IPS-18c (cell line): Measurements from ENCODE around the gene INTS12.
"Not testable (repeated sequence)": the region's sequence is repeated elsewhere in the genome, so short reads cannot be mapped to it uniquely, and the experiment has no call there.

Experiments used
- H3K4me3 ChIP-seq: 2 replicates; pipeline ENCODE4 v1.7.0; 2013; ENCODE audit warnings: low read depth, mild to moderate bottlenecking, low read length, moderate library complexity; ENCODE audit not compliant: insufficient read depth
- H3K9me3 ChIP-seq: one replicate; pipeline ENCODE4 v1.6.1; 2013; ENCODE audit warnings: mild to moderate bottlenecking, low read length, moderate library complexity; ENCODE audit not compliant: control insufficient read depth, insufficient read depth

The INTS12 gene, protein sequence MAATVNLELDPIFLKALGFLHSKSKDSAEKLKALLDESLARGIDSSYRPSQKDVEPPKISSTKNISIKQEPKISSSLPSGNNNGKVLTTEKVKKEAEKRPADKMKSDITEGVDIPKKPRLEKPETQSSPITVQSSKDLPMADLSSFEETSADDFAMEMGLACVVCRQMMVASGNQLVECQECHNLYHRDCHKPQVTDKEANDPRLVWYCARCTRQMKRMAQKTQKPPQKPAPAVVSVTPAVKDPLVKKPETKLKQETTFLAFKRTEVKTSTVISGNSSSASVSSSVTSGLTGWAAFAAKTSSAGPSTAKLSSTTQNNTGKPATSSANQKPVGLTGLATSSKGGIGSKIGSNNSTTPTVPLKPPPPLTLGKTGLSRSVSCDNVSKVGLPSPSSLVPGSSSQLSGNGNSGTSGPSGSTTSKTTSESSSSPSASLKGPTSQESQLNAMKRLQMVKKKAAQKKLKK

DNA sequence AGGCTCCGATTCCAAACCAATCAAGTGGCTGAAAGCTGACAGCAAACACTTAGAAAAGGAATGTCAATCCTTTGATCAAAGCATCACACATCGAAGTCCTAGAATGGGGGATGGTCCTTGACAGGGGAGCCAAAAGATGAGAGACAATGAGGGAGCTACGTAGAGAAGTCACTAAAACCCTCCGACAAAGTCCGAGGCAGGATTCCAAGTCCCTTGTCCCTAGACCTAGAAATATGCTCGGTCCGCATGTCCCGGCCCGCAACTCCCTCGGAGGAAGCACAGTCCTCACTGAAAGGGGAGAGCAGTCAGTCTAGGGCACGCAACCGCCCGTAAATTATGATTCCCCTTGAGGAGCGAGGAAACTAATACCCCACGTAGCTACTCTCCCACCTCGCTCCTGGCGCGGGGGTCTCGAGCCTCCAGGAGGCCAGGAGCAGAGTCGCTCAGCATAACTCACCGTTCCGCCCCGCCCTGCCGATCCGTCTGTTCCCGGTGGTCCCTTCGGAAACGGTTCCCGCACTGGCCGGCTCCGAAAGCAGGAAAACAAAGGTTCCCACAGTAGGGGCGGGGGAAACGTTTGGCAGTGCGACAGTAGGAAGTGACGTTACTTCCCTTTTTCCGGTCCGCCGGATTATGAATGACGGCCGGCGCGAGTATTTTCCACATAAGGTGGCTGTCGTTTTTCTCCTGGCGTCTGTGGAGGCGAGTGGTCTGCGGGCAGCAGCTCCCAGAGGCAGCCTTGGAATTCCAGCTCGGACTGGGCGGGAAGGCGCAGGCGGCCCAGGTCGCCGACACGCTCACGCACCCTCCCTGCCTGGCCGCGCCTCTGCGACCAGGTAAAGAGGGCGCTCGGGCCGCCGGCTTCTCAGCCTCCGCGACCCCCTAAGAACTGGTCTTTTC is at the start of gene INTS12, which contains the start of gene GSTCD:
Gene INTS12, minus strand, starts transcription at position 509 of the 900 bp plus-strand sequence. CDS start 8,684 bp downstream, outside the sequence.
Gene GSTCD, plus strand, starts transcription at position 604 of the 900 bp plus-strand sequence. CDS start 8,830 bp downstream, outside the sequence.
- Histone ChIP-seq H3K9me3 (no peaks in the 10 kb centered on the region), H3K4me3 (peak within 1 kb of the TSS; percentile 86)

DNA sequence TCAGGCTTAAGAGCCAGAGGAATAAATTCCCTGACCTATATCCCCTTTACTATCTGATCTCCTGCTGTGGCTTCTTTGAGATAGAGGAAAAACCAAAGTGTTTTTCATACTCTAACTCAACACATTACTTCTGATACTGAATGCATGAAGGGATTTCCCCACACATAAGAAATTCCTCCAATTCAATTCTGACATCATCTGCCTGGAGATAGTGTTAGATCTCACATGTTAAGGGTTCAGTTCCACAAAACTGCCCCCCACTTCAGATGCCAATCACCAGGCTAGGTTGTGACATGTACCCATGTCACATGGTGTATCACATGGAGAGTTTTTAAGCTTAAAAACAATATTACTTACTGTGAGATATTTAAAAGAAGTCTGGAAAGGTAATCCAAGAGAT is 46.9 kb upstream of the INTS12 start:
- Histone ChIP-seq H3K9me3 (no peaks in the 10 kb centered on the region), H3K4me3 (no peak overlapping the region)

DNA sequence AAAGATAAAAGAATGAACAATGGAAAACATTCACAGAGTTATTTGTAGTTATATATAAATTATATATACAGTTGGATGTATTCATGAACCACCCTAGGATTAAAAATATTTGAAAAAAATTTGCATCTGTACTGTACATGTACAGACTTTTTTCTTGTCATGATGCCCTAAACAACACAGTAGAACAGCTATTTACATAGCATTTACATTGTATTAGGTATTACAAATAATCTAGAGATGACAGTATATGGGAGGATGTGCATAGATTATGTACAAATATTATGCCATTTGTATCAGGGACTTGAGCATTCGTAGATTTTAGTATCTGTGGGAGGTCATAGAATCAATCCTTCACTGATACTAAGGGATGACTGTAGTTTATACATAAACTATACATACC is 44.9 kb upstream of the INTS12 start:
- no peaks in the 10 kb centered on the region for H3K9me3 ChIP-seq
- no peak overlapping the region for H3K4me3 ChIP-seq

DNA sequence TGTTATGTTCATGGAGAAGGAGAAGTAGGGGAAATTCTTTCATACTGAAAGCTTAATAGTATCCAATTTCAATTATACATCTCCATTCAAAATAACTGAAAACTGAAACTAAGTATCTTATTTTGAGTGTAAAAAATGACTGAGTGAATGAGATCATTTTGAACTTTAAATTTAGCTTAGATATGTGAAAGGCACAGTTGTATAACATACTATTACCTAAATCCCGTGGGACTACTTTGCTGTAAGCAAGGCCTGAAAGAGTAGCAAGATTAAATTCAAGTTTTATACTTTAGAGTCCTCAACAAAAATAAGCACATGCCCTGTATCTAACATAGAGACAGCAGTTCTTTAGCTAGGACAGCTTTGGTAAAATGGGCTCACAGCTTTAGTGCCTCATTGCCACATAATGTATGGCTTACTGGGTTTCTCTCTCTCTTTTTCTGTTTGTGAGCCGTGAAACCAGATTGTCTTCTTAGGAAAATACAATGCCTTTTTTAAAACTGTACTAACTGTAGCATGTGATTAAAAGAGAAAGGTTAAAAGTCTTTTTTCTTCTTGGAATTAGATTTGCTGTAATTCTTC is 43.3 kb upstream of the INTS12 start:
- no peak overlapping the region for H3K4me3 ChIP-seq

DNA sequence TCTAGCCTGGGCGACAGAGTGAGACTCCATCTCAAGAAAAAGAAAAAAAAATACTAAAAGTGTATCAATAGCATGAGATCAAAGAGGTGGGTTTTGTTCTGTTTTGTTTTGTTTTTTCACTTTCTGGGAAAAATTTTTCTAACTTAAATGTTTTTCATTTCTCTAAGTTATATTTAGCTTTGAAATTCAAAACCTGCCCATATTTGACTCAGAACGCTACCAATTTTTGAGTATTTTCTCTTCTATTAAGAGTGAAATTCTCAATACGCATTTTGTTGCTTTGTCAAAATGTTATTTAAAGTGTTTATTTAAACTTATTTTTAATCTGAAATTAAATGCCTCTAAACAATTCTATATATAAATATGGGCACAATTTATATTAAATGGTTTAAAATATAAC is 39.7 kb upstream of the INTS12 start:
- no peak overlapping the region for H3K4me3 ChIP-seq
- no peaks in the 10 kb centered on the region for H3K9me3 ChIP-seq

More for the DNA sequence above, 43.3 kb upstream of the INTS12 start:
- H3K9me3 ChIP-seq: no peaks in the 10 kb centered on the region

DNA sequence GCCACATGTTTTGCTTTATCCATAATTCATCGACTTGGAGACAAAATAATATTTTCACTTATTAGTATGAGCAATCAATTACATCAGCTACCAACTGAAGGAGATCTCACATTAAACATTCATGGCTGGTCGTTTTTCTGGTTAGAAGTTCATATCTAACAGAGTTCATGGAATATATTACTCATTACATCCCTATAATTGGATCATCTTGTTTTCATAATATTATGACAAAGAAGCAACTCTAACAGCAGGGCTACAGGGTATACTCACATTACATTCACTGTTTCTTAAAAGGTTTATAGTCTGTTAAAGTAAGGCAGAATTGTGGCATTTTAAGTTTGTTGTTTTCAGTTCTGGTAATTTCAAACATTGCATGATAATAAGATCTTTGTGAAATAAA is 33.1 kb upstream of the INTS12 start:
- no peaks in the 10 kb centered on the region for H3K9me3 ChIP-seq
- no peak overlapping the region for H3K4me3 ChIP-seq

DNA sequence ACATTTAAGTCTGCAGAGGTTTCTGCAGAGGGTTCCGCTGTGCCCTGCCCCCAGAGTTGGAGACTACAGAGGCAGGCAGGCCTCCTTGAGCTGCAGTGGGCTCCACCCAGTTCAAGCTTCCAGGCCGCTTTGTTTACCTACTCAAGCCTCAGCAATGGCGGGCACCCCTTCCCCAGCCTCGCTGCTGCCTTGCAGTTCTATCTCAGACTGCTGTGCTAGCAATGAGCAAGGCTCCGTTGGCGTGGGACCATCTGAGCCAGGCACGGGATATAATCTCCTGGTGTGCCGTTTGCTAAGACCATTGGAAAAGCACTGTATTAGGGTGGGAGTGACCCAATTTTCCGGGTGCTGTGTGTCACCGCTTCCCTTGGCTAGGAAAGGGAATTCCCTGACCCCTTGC is 26.7 kb upstream of the INTS12 start:
- H3K4me3 ChIP-seq, H3K9me3 ChIP-seq: not testable (repeated sequence)

DNA sequence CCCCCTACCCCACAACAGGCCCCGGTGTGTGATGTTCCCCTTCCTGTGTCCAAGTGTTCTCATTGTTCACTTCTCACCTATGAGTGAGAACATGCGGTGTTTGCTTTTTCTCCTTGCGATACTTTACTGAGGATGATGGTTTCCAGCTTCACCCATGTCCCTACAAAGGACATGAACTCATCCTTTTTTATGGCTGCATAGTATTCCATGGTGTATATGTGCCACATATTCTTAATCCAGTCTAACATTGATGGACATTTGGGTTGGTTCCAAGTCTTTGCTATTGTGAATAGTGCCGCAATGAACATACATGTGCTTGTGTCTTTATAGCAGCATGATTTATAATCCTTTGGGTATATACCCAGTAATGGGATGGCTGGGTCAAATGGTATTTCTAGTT is 21.4 kb upstream of the INTS12 start:
- not testable (repeated sequence) for H3K9me3 ChIP-seq, H3K4me3 ChIP-seq

DNA sequence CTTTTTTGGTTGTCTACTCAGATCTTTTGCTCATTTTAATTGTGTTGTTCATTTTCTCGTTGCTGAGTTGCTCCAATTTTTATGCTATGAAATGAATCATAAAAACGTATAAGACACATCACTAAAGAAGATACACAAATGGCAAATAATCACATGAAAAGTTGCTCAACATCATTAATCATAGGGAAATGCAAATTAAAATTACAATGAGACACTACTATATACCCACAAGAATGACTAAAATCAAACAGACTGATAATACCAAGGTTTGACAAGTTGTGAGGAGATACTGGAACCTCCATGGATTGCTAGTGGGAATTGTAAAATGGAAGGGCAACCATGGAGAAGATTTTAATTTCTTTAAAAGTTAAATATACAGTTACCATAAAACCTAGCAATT is 17.1 kb upstream of the INTS12 start:
- H3K4me3 ChIP-seq: no peak overlapping the region
- H3K9me3 ChIP-seq: peaks cover 2% of the 10 kb centered on the region

DNA sequence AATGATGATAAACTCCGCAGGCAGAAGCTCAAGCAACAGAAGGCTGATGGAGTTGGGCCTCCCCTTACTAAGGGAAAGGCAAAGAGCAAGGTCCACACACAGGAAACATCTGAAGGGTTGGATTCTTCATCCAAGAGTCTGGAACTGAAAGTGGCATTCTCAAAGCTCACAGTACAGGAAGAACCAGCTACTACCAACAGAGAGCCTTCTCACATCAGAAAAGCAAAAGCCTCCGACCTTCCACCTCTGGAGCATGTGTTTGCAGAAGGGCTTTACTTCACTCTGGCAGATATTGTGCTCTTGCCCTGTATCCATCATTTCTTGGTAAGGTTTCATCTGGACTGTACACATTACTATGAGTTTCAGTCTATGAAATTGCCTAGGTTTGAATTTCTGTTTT is 10.7 kb upstream of the INTS12 start:
- no peaks in the 10 kb centered on the region for H3K9me3 ChIP-seq
- no peak overlapping the region for H3K4me3 ChIP-seq

DNA sequence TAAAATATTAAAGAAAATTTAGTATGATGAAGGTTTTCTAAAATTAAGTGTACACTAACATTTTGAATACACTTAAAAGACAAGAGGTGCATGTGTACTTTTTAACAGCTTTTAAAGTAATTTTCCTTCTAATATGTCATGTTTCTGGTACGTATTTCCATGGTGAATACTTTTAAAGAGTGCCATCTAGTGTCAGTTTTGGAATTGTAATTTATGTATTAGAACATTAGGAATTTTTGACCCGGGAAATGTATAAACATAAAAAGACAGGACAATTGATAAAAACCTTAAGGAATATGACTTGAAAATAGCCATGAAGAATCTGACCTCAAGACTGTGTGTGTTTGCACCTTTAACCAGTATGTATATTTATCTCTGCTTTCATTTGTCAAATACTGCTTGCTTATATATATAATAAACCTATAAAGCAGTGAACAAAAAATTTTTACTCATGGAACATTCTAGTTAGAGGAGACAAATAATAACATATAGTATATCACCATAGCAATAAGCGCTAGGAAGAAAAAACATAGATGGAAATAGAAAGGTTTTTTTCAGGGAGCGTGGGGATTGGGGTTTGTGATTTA is 7.3 kb upstream of the INTS12 start:
- Histone ChIP-seq H3K9me3 (no peaks in the 10 kb centered on the region), H3K4me3 (no peak overlapping the region)

DNA sequence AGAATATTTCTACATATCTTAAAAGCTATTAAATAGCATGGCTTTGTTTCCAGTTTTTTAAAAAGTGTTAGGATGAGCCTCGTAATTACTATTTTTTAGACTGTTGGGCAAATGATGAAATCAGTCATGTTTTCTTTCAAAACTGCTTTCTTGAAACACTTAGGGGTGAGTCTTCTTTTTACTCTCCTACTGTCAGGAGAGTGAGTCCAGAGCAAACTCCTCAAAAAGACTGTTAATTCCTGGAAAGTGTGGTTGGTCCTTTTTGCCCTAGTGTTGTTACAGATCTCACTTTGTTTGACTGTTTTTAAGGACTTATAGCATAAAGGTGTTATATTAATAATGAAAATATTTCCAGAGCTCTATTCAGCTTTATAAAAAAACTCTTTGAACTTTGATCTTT is 6.4 kb upstream of the INTS12 start:
- no peak overlapping the region for H3K4me3 ChIP-seq
- H3K9me3 ChIP-seq: no peaks in the 10 kb centered on the region

DNA sequence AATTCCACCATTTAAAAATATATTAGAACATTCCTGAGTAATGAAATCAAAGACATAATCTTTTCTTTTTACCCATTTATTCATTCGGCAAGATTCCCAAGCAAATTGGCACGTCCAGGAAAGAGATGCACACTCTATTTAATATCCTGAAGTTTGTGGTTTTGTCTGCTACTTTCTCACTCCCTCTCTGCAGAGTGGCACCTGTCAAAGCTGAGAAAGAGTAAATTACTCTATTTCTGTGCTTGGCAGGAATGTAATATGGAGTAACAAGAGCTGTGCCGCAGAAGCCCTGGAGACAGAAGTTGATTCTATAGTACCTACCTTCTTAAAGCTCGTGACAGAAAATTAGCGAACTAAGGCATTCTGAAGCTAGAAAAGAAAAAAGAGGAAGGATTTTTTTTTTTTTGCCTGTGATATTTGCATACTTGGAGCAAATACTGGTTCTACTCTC is 5.6 kb upstream of the INTS12 start:
- no peak overlapping the region for H3K4me3 ChIP-seq
- no peaks in the 10 kb centered on the region for H3K9me3 ChIP-seq

DNA sequence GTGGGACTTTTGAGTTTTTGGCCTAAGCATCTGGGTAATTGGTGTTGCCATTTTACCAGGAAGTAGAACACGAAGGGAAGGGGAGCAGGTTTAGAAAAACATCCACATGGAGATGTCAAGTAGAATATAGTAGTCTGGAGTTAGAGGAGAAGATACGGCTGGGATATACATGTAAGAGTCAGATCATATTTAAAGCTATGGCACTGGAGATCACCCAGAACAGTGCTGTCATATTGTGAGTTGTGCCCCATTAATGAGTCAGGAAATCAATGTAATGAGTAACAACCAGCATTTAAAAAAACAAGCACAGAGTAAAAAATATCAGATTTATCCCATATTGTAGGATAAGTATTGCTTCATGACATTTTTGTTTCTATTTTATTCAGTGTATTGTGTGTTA is 4.3 kb upstream of the INTS12 start:
- H3K4me3 ChIP-seq: no peak overlapping the region

DNA sequence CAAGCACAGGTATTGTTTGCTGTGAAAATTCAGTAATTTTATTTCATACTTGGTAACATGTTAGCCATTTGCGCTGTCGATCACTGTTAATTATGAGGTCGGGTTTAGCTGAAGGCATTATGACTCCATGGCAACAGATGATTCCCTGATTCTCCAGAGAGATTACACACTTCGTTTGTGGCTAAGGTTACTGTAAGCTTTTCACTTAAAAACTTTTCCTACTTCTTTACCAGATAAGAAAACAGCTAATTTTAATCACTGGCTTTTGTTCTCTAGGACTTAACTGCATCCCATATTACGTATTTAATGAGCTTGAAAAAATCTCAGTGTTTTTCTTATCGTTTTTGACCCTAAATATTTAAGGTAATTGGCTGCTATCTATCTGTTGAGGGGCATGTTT is 2.2 kb upstream of the INTS12 start:
- H3K9me3 ChIP-seq: no peaks in the 10 kb centered on the region
- H3K4me3 ChIP-seq: no peak overlapping the region; the same call in 1 of the 2 replicates

More for the DNA sequence above, 4.3 kb upstream of the INTS12 start:
- no peaks in the 10 kb centered on the region for H3K9me3 ChIP-seq

DNA sequence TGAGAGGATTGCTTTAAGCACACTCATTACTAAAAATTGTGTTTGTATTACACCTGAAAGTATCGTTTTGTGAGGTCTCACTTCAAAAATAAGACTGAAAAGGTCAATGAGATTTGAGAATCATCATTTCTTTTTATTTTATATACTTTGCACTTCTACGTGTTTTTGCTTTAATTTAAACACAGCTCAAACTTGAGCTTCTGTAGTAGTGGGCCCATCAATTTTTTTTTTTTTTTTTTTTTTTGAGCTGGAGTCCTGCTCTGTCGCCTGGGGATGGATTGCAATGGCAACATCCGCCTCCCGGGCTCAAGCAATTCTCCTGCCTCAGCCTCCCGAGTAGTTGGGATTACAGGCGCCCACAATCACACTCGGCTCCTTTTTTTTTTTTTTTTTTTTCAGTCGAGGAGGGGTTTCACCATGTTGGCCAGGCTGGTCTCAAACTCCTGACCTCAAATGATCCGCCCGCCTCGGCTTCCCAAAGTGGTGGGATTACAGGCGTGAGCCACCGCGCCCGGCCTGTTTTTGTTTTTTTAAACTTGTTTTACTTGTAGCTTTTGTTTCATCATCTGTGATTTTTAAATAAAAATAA is 1.6 kb upstream of the INTS12 start:
- Histone ChIP-seq H3K9me3 (no peaks in the 10 kb centered on the region), H3K4me3 (no peak overlapping the region)

DNA sequence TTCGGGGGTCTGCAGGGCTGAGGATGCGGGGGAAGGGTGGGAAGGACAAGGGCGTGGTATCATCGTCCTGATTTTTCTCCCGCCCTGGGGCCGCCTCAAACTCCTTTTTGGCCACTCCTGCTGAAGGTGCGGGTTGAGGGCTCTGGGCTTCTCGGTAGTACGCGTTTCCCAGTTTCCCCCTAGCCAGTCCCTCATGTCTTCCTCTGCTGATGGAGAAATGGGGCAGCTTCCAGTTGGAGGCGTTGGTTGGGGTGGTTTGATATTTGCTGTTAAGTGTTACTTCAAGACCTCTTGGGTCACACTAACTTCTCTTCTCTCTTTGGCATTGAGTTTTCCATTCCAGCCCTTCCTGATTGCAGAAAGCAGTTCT is 577 bp upstream of the INTS12 start:
- H3K4me3 ChIP-seq: peak overlapping the region; percentile 86

More for the DNA sequence above, 577 bp upstream of the INTS12 start:
- H3K9me3 ChIP-seq: no peaks in the 10 kb centered on the region
